Chondrocyte (in vitro differentiated cells): ENCODE results near the gene SASS6. TPM values are rescaled to one million over a fixed set of nuclear protein-coding genes. Genes with fewer than 3 reads are reported as not detected.
"Not testable (repeated sequence)": the region's sequence is repeated elsewhere in the genome, so short reads cannot be mapped to it uniquely, and the experiment has no call there.

Source experiments
- DNase-seq: peaks from one replicate; pipeline ENCODE4 v3.0.0; 2021; ENCODE audit warnings: mixed read lengths, low spot score
- H3K27ac Mint-ChIP-seq: one replicate; pipeline ENCODE4 v1.8.0; 2021; ENCODE audit warnings: mild to moderate bottlenecking, moderate library complexity, mixed read lengths; ENCODE audit not compliant: unreplicated experiment
- H3K27me3 Mint-ChIP-seq: 2 replicates; pipeline ENCODE4 v1.8.0; 2021; ENCODE audit warnings: low read depth, mixed read lengths
- H3K36me3 Mint-ChIP-seq: 2 replicates; pipeline ENCODE4 v1.8.0; 2021; ENCODE audit warnings: low read depth, mixed read lengths
- H3K4me1 Mint-ChIP-seq: 2 replicates; pipeline ENCODE4 v1.8.0; 2021; ENCODE audit warnings: low read depth, mild to moderate bottlenecking, mixed read lengths
- H3K4me3 Mint-ChIP-seq: one replicate; pipeline ENCODE4 v1.8.0; 2021; ENCODE audit warnings: mild to moderate bottlenecking, moderate library complexity, mixed read lengths; ENCODE audit not compliant: unreplicated experiment
- H3K9me3 Mint-ChIP-seq: 2 replicates; pipeline ENCODE4 v1.8.0; 2021; ENCODE audit warnings: low read depth, mixed read lengths
- CTCF ChIP-seq: fragments of 200-600 bp; sonication (generic); IDR thresholded peaks from 2 replicates; pipeline ENCODE4 v1.5.0; 2021; ENCODE audit warnings: antibody characterized with exemption, mild to moderate bottlenecking, moderate library complexity
- total RNA-seq: library from RNA; stranded (reverse); gene quantifications from 3 replicates; pipeline ENCODE4 v1.2.1, GENCODE V29; 2021

SASS6 gene
- total RNA-seq, 1 donor from 2014 or later = 2.3 TPM

DNA sequence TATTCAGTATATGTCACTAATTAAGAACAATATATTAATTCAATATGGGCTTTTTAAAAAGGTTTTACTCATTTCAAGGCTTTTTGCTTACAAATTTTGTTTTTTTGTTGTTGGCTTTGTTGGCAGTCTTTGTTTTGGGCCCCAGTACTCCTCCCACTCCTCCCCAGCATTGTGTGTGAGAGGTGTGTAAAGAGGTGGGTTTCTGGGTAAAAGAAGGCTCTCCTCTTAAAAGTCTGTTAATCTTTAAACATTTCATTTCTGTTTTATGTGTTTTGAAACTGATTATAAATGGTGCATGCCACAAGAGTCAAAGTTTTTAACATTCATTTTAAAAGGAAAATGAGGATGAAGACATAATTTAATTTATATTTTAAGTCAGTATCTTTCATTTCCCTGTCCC, 79.6 kb downstream of the SASS6 start:
- no peak for TF ChIP-seq CTCF
- Mint-ChIP-seq H3K4me1 (peaks cover 35% of the 10 kb centered on the region), H3K36me3 (peaks cover 5% of the 10 kb centered on the region), H3K9me3 (no peaks in the 10 kb centered on the region), H3K27me3 (no peaks in the 10 kb centered on the region), H3K4me3 (no peak overlapping the region), H3K27ac (no peak overlapping the region)
- no peak for DNase-seq

DNA sequence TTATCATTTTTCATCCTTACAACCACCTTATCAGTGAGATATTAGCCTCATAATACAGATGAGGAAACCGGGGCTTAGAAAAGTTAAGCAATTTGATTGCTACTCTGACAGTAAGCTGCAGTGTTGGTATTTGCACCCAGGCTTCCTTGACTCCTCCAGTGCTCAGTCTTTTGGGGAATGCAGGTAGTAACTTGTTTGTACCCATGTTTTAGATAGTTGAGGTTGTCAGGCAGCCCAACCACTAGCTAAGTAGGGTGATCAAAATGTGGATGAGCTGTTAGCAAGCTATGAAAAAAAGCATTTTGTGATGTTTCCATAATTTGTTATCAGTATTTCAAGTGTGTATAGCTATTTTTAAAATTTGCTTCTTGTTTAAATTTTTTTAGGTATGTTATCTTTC, 80.8 kb downstream of the SASS6 start:
- Mint-ChIP-seq H3K27ac (no peak overlapping the region), H3K27me3 (no peaks in the 10 kb centered on the region), H3K4me3 (no peak overlapping the region), H3K4me1 (peaks cover 37% of the 10 kb centered on the region), H3K9me3 (no peaks in the 10 kb centered on the region), H3K36me3 (peaks cover 5% of the 10 kb centered on the region)
- no peak for DNase-seq
- no peak for TF ChIP-seq CTCF

GRCh38 chr1:100051401-100051800, 81.3 kb downstream of the SASS6 start:
- DNase-seq = no peak
- Mint-ChIP-seq H3K4me3 (no peak overlapping the region), H3K27me3 (no peaks in the 10 kb centered on the region), H3K27ac (no peak overlapping the region), H3K36me3 (peaks cover 5% of the 10 kb centered on the region), H3K9me3 (no peaks in the 10 kb centered on the region), H3K4me1 (peaks cover 39% of the 10 kb centered on the region)
- no peak for TF ChIP-seq CTCF

GRCh38 chr1:100050139-100050538, 82.6 kb downstream of the SASS6 start:
- H3K4me1 Mint-ChIP-seq = peaks cover 42% of the 10 kb centered on the region
- TF ChIP-seq CTCF = no peak
- no peaks in the 10 kb centered on the region for H3K27me3 Mint-ChIP-seq
- H3K27ac Mint-ChIP-seq = peak overlapping the region; percentile 36
- peaks cover 3% of the 10 kb centered on the region for H3K9me3 Mint-ChIP-seq
- H3K4me3 Mint-ChIP-seq = no peak overlapping the region
- peaks cover 5% of the 10 kb centered on the region for H3K36me3 Mint-ChIP-seq
- DNase-seq = no peak

DNA sequence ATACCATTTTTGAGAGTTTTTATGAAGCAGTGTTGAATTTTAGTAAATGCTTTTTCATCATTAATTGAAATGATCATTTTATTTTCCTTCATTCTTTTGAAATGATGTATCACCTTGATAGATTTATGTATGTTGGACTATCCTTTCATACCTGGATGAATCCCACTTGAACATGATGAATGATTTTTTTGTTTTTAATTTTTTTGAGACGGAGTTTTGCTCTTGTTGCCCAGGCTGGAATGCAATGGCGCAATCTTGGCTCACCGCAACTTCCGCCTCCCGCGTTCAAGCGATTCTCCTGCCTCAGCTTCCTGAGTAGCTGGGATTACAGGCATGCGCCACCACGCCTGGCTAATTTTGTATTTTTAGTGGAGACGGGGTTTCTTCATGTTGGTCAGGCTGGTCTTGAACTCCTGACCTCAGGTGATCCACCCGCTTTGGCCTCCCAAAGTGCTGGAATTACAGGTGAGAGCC, 85.5 kb downstream of the SASS6 start:
- peaks cover 48% of the 10 kb centered on the region for H3K4me1 Mint-ChIP-seq
- not testable (repeated sequence) for H3K4me3 Mint-ChIP-seq, H3K36me3 Mint-ChIP-seq, DNase-seq, H3K27ac Mint-ChIP-seq, H3K27me3 Mint-ChIP-seq
- peaks cover 11% of the 10 kb centered on the region for H3K9me3 Mint-ChIP-seq

GRCh38 chr1:100045206-100045605, 87.5 kb downstream of the SASS6 start:
- H3K36me3 Mint-ChIP-seq = peaks cover 7% of the 10 kb centered on the region
- no peak for TF ChIP-seq CTCF

More at GRCh38 chr1:100045206-100045605, 87.5 kb downstream of the SASS6 start:
- Mint-ChIP-seq H3K27me3 (no peaks in the 10 kb centered on the region), H3K9me3 (peaks cover 11% of the 10 kb centered on the region), H3K4me3 (no peak overlapping the region), H3K4me1 (peaks cover 49% of the 10 kb centered on the region), H3K27ac (no peak overlapping the region)
- DNase-seq = no peak
